Sigmoid colon (tissue), 4 donors: ENCODE data around the gene ZACN.

Experiments used
- CTCF ChIP-seq, 4 experiments: fragments of 450-650 bp in 3 of 4; fragments of 200-600 bp in 1 of 4; IDR thresholded peaks; one replicate each; pipeline ENCODE4 v1.5.1; 2016 to 2019; ENCODE audit warnings: antibody characterized with exemption in 4 of 4, mild to moderate bottlenecking in 3 of 4, moderate library complexity in 2 of 4
- POLR2A ChIP-seq, 2 donors: fragments of 450-650 bp; IDR thresholded peaks; one replicate each; pipeline ENCODE4 v1.6.1; 2016; ENCODE audit warnings: antibody characterized with exemption in 2 of 2, mild to moderate bottlenecking in 2 of 2, moderate library complexity in 2 of 2
- POLR2AphosphoS5 ChIP-seq, 4 donors: sonication (generic); formaldehyde crosslinking; IDR thresholded peaks; one replicate each; pipeline ENCODE4 v1.6.1; 2017; ENCODE audit warnings: antibody characterized with exemption in 4 of 4

DNA sequence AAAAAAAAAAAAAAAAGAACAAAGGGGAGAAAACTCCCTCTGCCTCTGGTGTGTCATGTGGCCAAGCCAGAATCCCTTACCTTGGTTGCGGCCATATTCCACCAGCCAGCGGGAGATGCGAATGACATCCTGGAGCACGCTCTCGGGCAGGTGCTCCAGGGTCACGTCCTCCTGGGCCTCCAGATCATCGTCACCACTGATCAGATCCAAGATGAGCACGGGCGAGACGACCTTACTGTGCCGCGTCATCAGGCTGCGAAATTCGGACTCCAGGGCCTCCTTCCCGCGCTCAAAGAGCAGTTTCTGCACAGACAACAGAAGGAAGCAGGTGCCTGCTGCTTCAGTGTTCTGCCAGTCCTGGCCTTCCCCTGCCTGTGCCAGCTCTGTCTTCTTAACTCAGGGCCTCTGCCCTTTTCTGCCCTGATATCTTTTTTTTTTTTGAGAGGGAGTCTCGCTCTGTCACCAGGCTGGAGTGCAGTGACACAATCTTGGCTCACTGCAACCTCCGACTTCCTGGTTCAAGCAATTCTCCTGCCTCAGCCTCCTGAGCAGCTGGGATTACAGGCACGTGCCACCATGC is 18.8 kb downstream of the ZACN start:
- TF ChIP-seq CTCF (IDR thresholded peaks at IDR 0.05): no peak
- TF ChIP-seq POLR2A (IDR thresholded peaks at IDR 0.05): no peak
- no peak for TF ChIP-seq POLR2AphosphoS5 (IDR thresholded peaks at IDR 0.05)
